HG03064 (cell line): Measurements from ENCODE around the gene HRK.
A peak's percentile ranks its signal among the peaks of the same experiment; 100 is the strongest.

ENCODE experiments used
- ATAC-seq: cut with Tn5 transposase; IDR thresholded peaks from one replicate; pipeline ENCODE4 v1.9.1; 2021; ENCODE audit warnings: low read depth; ENCODE audit not compliant: unreplicated experiment

Gene HRK

DNA sequence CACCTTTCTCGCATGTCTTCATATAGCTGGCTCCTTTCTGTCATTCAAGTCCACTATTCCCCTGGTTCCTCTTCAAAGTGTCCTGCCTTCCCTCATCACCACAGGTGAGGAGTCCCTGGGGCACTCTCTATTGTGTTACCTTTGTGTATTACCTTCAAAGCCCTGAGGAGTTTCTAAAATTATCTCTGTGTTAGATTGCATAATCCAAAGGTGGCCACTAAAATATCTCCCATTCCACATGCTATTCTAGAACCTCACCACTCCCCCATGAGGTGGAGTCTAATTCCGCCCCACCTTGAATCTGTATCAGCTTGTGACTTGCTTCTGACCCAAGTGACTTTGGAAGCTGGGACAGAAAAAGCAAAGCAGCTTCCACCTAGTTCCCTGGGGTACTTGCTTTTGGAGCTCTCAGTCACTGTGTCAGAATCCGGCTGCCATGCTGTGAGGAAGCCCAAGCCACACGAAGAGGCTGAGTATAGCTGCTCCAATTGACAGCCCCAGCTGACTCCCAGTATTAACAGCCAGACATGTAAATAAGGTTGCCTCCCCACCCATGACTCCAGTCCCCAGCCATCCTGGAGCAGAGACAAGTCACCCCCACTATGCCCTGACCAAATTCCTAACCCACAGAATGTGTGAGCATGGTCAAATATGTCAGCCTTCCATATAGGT lies 6.8 kb downstream of the HRK start:
- no peak for ATAC-seq

DNA sequence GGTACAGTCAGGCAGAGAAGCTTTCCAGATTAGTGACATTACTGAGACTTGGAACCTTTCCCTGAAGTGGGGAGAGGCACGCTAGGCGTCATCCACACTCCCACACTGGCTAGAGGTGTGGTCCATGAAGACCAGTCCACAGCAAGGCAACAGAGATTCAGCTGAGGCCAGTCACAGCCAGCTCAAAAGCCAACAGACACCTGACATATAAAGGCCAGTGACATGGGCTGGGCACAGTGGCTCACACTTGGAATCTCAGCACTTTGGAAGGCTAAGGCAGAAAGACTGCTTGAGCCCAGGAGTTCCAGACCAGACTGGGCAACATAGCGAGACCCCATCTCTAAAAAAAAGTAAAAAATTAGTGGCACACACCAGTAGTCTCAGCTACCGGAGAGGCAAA lies 10.9 kb downstream of the HRK start:
- ATAC-seq, result no peak

DNA sequence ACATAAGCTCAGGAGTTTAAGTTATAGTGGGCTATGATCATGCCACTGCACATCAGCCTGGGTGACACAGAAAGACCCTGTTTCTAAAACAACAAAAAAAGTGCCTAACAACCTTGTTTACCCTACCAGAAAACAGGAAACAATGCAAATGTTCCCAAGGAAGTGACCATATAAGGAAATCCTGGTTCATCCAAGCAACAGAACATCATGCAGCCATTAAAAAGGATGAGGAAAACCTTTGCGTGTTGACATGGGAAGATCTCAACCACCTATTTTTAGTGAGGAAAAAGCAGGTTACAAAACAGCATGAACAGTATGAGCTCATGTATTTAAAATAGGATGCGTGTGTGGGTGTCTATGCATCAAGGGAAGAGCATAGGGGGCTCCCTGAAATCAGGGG lies 13.7 kb downstream of the HRK start:
- no peak for ATAC-seq

- ATAC-seq, result no peak
Measured at GRCh38 chr12:116864371-116865160, 16.7 kb downstream of the HRK start.

DNA sequence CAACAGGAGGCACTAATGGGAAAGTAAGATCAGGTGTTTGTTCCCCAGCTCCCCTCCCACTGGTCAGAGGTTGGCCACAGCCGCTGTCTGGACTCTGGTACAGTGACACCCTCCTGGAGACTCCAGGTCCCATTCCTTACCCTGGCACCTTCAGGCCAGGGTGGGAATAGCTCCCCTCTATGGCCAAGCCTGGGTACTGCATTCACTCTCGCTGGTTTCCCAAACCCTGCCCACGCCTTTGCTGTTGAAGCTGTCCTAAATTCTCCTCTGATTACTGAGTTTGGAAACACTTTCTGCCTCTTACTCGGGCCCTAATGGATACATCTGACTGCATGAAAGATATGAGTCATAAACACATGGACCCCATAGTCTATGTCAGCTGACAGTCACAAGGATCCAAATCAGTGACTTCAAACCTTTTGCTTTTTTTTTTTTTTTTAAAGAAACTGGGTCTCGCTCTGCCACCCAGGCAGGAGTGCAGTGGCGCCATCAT lies 17.9 kb downstream of the HRK start:
- ATAC-seq, result no peak

DNA sequence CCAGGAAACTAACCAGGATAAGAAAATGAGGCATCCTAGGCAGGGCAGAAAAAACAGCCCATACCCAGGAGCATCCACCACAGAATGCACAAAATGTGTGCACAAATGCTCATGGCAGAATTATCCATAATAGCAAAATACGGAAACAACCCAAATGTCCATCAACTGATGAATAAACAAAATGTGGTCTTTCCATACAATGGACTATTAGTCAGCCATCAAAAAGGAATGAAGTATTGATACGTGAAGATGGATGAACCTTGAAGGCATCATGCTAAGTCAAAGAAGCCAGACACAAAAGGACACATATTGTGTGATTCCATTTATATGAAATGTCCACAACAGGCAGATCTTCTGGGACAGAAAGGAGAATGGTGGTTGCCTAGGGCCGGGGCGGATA lies 19.1 kb downstream of the HRK start:
- no peak for ATAC-seq

GRCh38 chr12:116861320-116861719 lies 19.9 kb downstream of the HRK start:
- ATAC-seq, result peak; percentile 77

GRCh38 chr12:116860263-116860662 lies 21.0 kb downstream of the HRK start:
- no peak for ATAC-seq

GRCh38 chr12:116859079-116859478 lies 22.2 kb downstream of the HRK start:
- ATAC-seq, result no peak

DNA sequence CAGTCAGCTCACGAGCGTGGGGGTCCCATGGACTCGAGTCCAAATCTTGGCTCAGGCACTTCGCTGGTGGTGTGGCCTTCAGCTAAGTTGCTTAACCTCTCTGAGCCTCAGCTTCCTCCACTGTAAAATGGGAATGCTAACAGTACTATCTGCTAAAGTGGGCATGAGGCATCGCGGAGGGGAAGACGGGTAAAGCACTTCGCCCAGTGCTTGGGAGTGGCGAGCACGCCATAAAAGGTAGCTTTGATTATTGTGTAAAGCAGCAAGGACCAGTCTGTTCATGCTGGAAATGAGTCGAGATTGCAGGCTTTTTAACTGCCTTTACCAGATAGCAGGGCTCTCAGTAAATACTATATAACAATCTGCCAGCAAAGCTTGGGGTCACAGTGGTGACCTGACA lies 24.5 kb downstream of the HRK start:
- no peak for ATAC-seq

GRCh38 chr12:116855744-116856470 lies 25.3 kb downstream of the HRK start:
- no peak for ATAC-seq

DNA sequence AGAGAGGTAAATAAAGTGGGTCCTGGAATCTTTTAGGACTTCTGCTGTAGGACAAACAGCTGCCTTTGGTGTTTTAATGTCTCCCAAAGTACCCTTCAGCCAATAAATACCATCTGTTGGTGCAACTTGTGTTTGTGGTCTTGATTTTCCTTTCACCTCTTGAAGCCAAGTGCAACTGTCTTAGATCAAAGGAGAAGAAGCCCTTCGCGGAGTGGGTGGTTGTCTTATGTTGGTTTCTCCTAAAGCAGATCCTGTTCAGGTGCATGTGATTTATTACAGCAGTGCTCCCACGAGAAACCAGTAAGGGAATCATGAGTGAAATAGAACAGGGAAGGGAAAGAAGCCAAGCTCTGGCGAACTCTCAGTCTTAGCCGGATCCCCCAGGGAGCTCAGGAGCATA lies 27.7 kb downstream of the HRK start:
- ATAC-seq, result no peak

DNA sequence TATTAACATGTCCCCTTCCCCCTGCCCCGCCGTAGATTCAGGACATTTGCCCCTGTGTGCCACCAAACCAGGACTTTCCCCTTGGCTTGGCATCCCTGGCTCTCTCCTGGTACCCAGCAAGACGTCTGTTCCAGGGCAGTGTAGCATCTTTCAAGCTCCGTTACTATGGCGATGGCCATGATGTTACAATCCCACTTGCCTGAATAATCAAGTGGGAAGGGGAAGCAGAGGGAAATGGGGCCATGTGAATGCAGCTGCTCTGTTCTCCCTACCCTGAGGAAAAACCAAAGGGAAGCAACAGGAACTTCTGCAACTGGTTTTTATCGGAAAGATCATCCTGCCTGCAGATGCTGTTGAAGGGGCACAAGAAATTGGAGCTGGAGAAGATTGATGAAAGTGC lies 28.9 kb downstream of the HRK start:
- ATAC-seq, result no peak

GRCh38 chr12:116849216-116849615 lies 32.0 kb downstream of the HRK start:
- no peak for ATAC-seq

GRCh38 chr12:116843085-116843484 lies 38.2 kb downstream of the HRK start:
- ATAC-seq, result no peak

GRCh38 chr12:116839287-116839830 lies 41.9 kb downstream of the HRK start:
- no peak for ATAC-seq

DNA sequence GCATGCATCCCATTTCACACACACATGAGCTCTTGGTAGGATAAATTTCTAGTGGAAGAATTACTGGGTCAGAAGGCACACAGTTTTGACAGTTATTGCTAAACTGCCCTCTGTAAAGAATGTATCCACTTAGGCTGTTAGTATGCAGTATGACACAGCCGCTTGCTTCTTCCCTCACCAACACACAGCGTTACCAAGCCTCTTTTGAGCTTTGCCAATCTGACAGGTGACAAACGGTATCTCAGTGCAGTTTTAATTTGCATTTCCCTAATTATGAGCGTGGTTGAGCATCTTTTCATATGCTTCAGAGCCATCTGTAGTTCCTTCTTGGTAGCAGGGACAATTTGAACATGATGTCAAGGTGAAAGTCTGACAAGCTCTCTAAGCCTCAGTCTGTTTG lies 42.9 kb downstream of the HRK start:
- no peak for ATAC-seq

DNA sequence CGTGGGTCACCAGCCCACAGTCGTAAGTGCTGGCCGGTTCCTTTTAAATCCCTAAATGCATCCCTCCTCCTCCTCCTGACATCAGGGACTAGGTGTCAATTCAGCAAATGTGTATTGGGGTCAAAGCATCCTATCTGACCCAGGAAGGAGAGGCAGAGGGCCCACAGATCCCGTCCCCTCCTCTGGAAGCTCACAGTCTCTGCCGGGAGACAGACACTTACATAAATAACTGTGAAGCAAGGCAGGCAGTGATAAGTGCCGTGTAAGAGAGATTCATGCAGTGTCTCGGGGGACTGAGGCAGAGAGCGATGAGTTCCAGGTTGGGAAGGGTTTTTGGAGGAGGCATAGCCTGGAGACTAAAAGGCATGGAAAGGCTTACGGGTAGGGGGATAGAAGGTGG lies 44.1 kb downstream of the HRK start:
- ATAC-seq, result no peak

DNA sequence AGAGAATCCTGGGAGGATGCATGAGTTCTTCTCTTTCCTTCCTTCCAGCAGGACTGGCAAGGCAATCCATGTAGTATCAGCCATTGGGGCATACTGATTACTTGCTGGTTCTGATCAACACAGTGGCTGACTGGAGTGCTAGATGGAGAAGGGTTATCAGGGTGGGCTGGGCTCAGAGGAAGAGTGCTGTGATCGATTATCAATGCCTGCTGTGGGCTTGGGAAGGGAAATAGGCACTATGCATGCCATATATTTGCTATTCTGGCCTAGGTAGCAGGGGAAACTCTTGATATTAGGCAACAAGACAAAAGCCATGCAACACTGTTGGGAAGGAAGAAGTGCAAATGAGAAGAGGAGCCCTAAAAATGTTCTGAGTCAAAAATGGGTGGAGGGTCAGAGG lies 45.8 kb downstream of the HRK start:
- no peak for ATAC-seq

DNA sequence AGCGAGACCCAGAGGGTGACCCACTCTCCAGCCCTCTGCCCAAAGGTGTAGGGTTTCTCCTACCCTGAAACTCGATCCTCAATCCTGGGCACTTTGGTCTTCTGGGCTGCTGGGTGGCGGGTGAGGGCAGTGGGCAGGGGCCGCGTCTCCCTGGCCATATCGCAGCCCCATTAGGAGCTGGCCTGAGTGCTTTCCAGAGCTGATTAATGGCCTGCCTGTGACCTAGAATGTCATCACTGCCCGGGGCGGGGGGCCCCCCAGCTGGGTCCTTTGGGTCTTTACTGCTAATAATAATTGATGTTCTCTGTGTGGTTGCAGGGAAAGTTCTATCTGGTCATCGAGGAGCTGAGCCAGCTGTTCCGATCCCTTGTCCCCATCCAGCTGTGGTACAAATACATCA lies 47.8 kb downstream of the HRK start:
- no peak for ATAC-seq

- ATAC-seq, result no peak
Measured at GRCh38 chr12:116832353-116832752, 48.9 kb downstream of the HRK start.
